BLaER1 (cell line): ENCODE results near the gene TCEAL1.
"Not testable (repeated sequence)": the region's sequence is repeated elsewhere in the genome, so short reads cannot be mapped to it uniquely, and the experiment has no call there.

Experiments
- H3K27ac ChIP-seq: shearing (Covaris generic); formaldehyde crosslinking; 2 replicates; pipeline ENCODE4 v1.8.1; 2022
- H3K27me3 ChIP-seq: shearing (Covaris generic); formaldehyde crosslinking; 2 replicates; pipeline ENCODE4 v1.8.1; 2022
- H3K36me3 ChIP-seq: shearing (Covaris generic); formaldehyde crosslinking; 2 replicates; pipeline ENCODE4 v1.8.1; 2022
- H3K4me1 ChIP-seq: shearing (Covaris generic); formaldehyde crosslinking; 2 replicates; pipeline ENCODE4 v1.8.1; 2022
- H3K4me2 ChIP-seq: shearing (Covaris generic); formaldehyde crosslinking; 2 replicates; pipeline ENCODE4 v1.8.1; 2022
- H3K4me3 ChIP-seq: shearing (Covaris generic); formaldehyde crosslinking; 2 replicates; pipeline ENCODE4 v1.8.1; 2022
- H3K9ac ChIP-seq: shearing (Covaris generic); formaldehyde crosslinking; 2 replicates; pipeline ENCODE4 v1.8.1; 2022
- H3K9me3 ChIP-seq: shearing (Covaris generic); formaldehyde crosslinking; 2 replicates; pipeline ENCODE4 v1.8.1; 2022
- H4K20me1 ChIP-seq: shearing (Covaris generic); formaldehyde crosslinking; 2 replicates; pipeline ENCODE4 v1.8.1; 2022
- Cebpa-rat ChIP-seq: shearing (Covaris generic); IDR thresholded peaks from 2 replicates; pipeline ENCODE4 v1.8.1; 2022

TCEAL1 gene

DNA sequence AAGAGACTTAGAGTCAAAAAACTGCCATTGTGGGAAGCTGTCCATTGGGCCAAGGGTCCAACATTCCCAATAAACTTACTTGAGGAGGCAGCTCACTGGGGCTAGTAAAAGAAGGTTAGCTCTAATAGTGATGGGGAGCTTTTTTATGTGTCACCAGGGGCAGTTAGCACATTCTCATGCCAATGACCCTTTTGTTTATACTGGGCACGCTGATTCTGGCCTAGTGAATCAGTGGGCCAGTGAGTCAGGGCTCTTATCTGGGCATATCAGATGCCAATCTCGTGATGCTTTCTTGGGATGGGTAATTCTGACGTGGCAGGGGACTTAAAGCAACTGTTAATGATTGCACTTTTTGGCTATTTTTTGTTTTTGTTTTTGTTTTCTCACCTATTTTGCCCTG is 27.8 kb downstream of the TCEAL1 start:
- TF ChIP-seq Cebpa-rat: no peak
- H3K4me3 ChIP-seq: no peak overlapping the region
- peaks cover 5% of the 10 kb centered on the region; the same call in 1 of the 2 replicates for H3K4me1 ChIP-seq
- no peaks in the 10 kb centered on the region for H3K27me3 ChIP-seq
- H3K4me2 ChIP-seq: no peak overlapping the region
- H3K9ac ChIP-seq: no peak overlapping the region
- no peaks in the 10 kb centered on the region for H3K36me3 ChIP-seq
- H4K20me1 ChIP-seq: no peaks in the 10 kb centered on the region
- H3K27ac ChIP-seq: no peak overlapping the region
- no peaks in the 10 kb centered on the region for H3K9me3 ChIP-seq

DNA sequence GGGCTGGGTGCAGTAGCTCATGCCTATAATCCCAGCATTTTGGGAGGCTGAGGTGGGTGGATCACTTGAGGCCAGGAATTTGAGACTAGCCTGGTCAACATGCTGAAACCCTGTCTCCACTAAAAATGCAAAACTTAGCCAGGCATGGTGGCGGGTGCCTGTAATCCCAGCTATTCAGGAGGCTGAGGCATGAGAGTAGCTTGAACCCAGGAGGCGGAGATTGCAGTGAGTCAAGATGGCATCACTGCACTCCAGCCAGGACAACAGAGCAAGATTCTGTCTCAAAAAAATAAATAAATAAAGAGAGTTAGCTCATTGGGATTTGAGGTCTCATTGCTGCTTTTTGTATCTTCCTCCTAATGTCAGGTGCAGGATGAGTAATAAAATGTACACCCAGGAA is 28.3 kb downstream of the TCEAL1 start:
- H3K4me1 ChIP-seq, H3K9ac ChIP-seq, H3K4me2 ChIP-seq, H3K27ac ChIP-seq, H3K27me3 ChIP-seq, H3K9me3 ChIP-seq, H3K4me3 ChIP-seq, H4K20me1 ChIP-seq, H3K36me3 ChIP-seq: not testable (repeated sequence)

DNA sequence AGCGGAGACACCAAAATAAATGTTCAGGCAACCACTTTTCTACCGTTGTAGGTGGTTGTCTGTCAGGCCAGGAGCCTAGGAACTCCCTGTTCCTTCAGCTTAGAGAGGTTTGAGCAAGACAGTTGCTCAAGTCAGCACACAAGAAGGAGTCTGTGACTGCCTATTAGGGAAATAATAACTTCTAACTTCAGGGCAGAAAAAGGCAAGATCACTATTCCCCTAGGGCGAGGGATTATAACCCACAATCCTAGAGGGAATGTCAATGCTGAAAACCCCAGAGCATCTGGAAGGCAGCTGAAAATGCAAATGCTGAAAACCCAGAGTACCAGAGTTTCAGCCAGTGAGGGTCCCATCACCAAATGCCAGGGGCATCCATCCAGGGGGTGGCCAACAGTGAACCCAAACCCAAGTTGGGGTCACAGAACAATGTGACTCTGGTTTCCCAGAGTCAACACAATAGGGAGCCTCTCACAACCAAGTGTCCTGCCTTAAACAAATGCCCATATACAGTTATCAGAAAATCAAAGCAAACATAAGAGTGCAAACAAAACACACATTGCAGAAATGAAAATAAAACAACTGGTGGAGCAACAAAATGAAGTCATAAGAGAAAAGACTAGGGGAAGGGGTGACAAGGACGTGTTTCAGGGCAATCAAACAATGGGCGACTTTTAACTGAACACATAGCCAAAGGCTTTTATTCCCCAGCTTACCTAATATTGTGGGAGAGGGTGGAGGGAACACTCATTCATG is 30.1 kb downstream of the TCEAL1 start:
- Histone ChIP-seq H4K20me1 (no peaks in the 10 kb centered on the region), H3K27me3 (no peaks in the 10 kb centered on the region), H3K36me3 (no peaks in the 10 kb centered on the region), H3K4me2 (no peak overlapping the region), H3K4me3 (no peak overlapping the region), H3K4me1 (peaks cover 5% of the 10 kb centered on the region; the same call in 1 of the 2 replicates), H3K27ac (no peak overlapping the region), H3K9me3 (no peaks in the 10 kb centered on the region), H3K9ac (no peak overlapping the region)
- TF ChIP-seq Cebpa-rat: no peak

DNA sequence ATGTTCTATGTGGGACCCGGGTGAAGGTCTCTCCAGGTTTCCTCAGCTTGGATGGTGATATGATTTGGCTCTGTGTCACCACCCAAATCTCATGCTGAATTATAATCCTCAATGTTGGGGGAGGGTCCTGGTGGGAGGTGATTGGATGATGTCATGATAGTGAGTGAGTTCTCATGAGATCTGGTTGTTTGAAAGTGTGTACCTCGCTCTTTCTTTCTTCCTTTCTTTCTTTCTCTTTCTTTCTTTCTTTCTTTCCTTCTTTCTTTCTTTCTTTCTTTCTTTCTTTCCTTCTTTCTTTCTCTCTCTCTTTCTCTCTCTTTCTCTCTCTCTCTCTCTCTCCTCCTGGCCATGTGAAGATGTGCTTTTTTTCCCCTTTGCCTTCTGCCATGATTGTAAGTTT is 30.7 kb downstream of the TCEAL1 start:
- H3K4me2 ChIP-seq, H4K20me1 ChIP-seq, H3K27ac ChIP-seq, H3K9me3 ChIP-seq, H3K36me3 ChIP-seq, H3K4me1 ChIP-seq, H3K4me3 ChIP-seq, H3K27me3 ChIP-seq, H3K9ac ChIP-seq: not testable (repeated sequence)

DNA sequence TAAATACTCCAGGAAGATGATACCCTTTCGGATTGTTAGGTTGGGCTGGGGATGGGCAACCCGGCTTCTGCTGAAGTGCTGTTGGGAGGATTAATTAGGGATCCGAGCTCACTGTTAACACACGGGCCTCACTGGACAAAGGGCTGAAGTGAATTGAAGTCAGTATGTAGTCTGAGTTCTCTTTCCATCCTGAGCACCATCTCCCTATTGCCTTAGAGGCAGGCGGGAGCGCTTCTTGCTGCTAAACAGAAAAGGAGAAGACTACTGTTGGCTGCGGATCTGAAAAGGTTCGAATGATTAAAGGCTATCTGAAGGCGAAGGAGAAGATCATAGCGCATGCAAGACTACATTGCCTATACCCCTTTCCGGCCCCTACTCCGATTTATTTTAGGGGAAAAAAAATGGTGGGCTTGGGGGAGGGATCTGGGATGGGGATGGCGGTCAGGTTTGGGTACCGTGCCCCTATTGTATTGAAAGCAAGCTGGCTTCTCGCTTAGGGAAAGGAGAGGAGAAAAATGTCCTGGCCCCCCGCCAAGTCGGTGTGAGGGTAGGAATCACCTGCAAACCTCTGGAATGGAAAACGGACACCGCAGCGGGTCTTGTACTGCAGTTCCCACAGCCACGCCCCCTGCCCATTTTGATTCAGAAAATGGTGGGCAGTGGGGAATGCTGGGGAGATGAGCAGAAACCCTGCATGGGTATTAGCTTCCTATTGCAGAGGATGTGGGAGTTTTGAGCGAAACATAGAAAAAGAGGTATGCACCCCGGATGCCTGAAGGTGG is 35.4 kb downstream of the TCEAL1 start:
- no peak overlapping the region for H3K9ac ChIP-seq
- no peak overlapping the region for H3K27ac ChIP-seq
- H3K4me1 ChIP-seq: no peaks in the 10 kb centered on the region
- no peak for TF ChIP-seq Cebpa-rat
- no peak overlapping the region for H3K4me3 ChIP-seq
- no peak overlapping the region for H3K4me2 ChIP-seq
- H3K9me3 ChIP-seq: no peaks in the 10 kb centered on the region
- H3K27me3 ChIP-seq: no peaks in the 10 kb centered on the region
- H4K20me1 ChIP-seq: no peaks in the 10 kb centered on the region
- H3K36me3 ChIP-seq: no peaks in the 10 kb centered on the region

DNA sequence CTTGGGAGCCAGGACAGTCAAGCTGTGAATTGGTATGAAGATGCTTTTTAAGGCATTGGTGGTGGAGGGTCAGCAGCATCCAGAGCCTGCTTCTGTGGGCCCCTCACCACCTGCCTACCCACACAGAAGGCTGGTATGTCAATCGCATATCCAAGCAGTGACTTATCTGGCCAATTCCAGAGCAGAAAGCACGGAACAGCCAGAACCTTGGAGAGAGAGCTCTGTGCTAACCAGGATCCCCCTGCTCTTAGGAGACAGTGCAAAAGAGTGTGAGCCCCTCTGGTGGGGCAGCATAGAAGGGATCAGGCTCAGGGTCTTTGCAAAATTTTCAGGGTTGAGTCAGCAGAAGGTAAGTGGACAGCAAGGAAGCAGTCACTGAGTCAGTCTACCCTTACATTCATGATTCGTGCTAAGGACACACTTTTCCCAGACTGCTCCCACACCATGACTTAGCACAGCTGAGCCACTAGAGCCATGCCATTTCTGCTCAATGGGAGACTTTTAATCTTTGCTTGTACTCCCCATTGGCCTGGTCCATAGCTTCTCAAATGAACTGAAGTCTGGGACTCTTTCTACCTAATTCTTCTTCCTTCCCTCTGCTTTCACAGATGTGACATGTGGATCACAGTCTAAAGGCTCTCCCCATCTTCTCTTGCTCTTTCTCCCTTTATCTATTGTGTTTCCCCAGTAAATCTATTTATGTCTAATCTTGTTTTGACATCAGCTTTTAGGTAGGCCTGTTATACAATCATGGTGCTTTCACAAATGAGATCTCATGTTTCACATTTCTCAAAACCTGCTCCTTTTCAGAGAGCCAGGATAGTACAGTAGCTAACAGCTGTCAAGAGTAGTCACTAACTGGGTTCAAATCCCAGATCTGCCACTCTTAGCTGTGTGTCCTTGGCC is 37.7 kb downstream of the TCEAL1 start:
- H3K4me2 ChIP-seq: no peak overlapping the region
- no peaks in the 10 kb centered on the region for H3K9me3 ChIP-seq
- no peaks in the 10 kb centered on the region for H3K27me3 ChIP-seq
- H4K20me1 ChIP-seq: no peaks in the 10 kb centered on the region
- no peak overlapping the region for H3K4me3 ChIP-seq
- H3K4me1 ChIP-seq: no peaks in the 10 kb centered on the region
- H3K27ac ChIP-seq: no peak overlapping the region
- TF ChIP-seq Cebpa-rat: no peak
- H3K9ac ChIP-seq: no peak overlapping the region
- H3K36me3 ChIP-seq: no peaks in the 10 kb centered on the region

DNA sequence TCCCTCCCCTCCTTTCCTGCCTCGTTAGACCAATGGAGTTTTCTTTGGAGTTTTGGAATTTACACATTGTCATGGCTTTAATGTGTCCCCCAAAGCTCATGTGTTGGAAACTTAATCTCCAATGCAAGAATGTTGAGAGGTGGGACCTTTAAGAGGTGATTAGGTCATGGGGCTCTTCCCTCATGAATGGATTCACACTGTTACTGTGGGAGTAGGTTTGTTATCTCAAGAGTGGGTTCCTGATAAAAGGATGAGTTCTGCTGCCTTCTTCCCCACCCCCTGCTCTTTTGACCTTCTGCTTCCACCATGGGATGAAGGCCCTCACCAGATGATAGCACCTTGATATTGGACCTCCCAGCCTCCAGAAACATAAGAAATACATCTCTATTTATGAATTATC is 41.0 kb downstream of the TCEAL1 start:
- no peak for TF ChIP-seq Cebpa-rat
- no peaks in the 10 kb centered on the region for H3K9me3 ChIP-seq
- H3K36me3 ChIP-seq: no peaks in the 10 kb centered on the region; the same call in 1 of the 2 replicates
- no peaks in the 10 kb centered on the region for H3K27me3 ChIP-seq
- H3K4me2 ChIP-seq: no peak overlapping the region
- H3K27ac ChIP-seq: no peak overlapping the region
- no peaks in the 10 kb centered on the region for H3K4me1 ChIP-seq
- 0 out of 2 replicates have a peak, but pooled peaks cover 4% of the 10 kb centered on the region for H4K20me1 ChIP-seq
- H3K9ac ChIP-seq: no peak overlapping the region
- H3K4me3 ChIP-seq: no peak overlapping the region

DNA sequence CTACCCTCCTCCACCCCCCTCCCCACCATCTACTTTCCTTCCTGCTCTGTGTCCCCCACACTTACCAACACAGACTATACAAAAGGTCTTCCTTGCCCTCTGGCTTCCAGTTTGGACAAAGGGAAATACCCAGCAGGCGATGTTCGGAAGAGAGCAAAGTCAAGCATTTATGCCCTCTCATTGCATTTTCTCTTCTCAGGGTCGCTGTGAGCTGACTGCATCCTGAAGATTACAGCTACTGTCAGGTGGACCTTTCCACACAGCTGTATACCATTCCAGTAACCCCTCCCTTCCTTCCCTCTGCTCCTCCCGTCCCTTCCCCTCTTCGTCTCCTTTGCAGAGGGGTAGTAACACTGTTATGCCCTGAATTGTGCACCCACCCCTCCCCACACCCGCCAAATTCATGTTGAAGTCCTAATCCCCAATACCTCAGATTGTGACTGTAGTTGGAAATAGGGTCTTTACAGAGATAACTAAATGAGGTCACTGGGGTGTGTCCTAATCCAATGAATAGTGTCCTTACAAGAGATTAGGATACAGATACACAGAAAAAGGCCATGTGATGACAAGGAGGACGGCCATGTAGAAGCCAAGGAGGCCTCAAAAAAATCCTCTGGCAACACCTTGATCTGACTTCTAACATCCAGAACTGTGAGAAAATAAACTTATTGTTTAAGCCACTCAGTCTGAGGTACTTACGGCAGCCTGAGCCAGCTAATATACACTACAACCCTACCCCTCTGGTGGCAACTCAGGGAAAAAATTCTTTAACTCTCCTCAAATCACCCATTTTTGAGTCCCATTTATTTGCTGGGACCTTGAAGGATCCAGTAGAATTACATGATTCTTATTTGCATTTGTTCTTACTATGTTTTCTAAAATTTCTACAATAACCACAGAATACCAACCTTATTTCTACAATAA is 46.0 kb downstream of the TCEAL1 start:
- Histone ChIP-seq H3K27me3 (no peaks in the 10 kb centered on the region; the same call in 1 of the 2 replicates), H3K36me3 (peaks cover 43% of the 10 kb centered on the region), H3K4me3 (no peak overlapping the region), H4K20me1 (peaks cover 41% of the 10 kb centered on the region), H3K4me2 (no peak overlapping the region), H3K4me1 (no peaks in the 10 kb centered on the region), H3K9ac (no peak overlapping the region), H3K9me3 (no peaks in the 10 kb centered on the region), H3K27ac (no peak overlapping the region)
- TF ChIP-seq Cebpa-rat: no peak
